ENCODE data around the gene FRYL.
"Not testable (repeated sequence)": the region's sequence is repeated elsewhere in the genome, so short reads cannot be mapped to it uniquely, and the experiment has no call there.

FRYL gene

DNA sequence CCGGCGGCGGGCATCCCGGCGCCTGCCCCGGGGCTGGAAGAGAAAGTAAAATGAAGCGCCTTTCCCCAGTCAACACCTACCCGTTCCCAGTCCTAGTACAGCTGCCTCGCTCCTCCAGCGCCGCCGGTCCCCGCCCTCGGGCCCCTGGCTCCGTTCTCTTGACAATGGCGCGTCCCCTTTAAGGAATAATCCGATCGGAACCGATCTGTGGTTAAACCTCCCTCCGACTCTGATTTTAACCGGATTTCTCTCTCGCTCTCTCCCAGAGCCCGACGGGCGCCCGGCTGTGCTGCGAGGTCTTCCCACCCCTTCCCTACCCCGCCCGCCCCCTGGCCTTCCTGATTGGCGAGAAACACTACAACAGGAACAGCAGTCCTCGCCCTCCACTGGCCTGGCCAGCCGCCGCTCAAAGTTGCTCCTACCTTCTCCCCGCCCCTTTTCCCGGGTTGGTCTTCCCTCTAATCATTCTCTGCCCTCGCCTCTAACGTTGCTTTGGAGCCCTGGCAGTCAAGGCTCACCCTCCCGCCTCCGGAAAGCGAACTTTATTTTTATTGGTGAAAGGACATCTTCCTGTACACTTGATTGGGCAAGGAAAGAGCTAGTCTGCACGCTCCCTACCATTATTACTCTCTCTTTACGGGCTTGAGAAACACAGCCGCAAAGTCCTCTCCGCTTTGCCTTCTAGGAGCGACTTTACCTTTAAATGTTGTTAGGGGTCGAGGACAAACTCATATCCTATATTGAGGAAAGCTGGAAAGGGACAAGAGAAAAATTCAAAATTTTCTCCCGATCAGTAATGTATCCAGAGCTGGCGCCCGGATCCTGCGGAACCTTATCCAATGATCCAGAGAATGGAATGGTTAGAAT lies at the start of gene FRYL:
TSS of gene FRYL (minus strand) at position 282 of the 867 bp plus-strand sequence. CDS start 145,869 bp downstream, outside the sequence.
- DNase-seq, result peak; percentile 98

DNA sequence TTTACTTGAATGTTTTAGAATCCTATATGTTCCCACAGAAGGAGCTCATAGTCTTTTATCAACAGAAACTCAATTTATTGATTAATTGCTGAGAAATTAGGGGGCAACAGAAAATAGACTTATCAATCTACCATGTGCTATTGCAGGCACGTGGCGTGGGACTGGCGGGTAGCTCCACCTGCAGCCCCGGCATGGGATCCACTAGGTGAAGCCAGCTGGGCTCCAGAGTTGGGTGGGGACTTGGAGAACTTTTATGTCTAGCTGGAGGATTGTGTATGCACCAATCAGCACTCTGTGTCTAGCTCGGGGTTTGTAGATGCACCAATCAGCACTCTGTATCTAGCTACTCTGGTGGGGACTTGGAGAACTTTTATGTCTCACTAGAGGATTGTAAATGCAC lies 47.5 kb upstream of the FRYL start:
- DNase-seq, result no peak

DNA sequence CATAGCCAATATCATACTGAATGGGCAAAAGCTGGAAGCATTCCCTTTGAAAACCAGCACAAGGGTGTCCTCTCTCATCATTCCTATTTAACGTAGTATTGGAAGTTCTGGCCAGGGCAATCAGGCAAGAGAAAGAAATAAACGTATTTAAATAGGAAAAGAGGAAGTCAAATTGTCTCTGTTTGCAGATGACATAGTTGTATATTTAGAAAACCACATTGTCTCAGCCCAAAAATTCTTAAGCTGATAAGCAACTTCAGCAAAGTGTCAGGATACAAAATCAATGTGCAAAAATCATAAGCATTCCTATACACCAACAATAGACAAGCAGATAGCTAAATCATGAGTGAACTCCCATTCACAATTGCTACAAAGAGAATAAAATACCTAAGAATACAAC lies 41.4 kb upstream of the FRYL start:
- DNase-seq, result not testable (repeated sequence)

- no peak for DNase-seq
These were observed 36.9 kb upstream of the FRYL start for GRCh38 chr4:48816971-48817370.

GRCh38 chr4:48816297-48816696 lies 36.2 kb upstream of the FRYL start:
- not testable (repeated sequence) for DNase-seq

- DNase-seq, result no peak
These were observed 35.4 kb upstream of the FRYL start for GRCh38 chr4:48815483-48815882.

DNA sequence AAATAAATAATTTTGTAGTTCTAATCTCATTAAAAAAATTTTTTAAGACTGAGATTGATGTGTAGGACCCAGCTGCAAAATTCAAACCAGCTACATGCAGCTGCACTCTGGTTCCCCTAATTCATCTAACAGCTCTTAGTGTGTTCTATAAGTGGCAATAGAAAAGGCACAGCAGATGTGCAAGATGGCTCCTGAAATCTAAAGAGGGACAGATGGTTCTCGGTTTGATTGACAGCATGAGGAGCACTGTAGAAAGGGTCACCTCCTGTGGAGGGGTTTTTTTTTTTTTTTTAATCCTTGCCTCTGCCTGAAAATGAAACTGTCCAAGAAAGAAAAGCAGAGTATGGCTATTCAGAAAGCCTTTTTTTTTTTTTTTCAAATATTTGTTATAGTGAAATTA lies 33.9 kb upstream of the FRYL start:
- peak; percentile 48 for DNase-seq

DNA sequence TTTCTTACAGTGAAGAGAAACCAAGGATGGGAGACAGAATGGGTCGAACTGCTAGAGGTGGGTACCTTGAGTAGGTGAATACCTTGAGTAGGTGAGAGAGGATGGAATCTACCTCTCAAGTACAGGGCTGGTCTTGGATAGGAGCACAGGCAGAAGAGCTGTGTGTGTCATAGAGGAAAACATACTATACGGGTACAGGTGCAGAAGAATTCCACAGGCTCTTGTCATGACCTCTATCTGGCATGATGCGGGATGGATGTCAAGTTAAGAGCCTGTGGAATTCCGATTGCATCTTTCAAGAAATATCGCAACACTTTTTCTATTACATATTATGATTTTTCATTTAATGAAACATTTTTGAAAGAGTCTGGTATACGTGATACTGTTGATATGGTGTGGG lies 32.8 kb upstream of the FRYL start:
- no peak for DNase-seq

DNA sequence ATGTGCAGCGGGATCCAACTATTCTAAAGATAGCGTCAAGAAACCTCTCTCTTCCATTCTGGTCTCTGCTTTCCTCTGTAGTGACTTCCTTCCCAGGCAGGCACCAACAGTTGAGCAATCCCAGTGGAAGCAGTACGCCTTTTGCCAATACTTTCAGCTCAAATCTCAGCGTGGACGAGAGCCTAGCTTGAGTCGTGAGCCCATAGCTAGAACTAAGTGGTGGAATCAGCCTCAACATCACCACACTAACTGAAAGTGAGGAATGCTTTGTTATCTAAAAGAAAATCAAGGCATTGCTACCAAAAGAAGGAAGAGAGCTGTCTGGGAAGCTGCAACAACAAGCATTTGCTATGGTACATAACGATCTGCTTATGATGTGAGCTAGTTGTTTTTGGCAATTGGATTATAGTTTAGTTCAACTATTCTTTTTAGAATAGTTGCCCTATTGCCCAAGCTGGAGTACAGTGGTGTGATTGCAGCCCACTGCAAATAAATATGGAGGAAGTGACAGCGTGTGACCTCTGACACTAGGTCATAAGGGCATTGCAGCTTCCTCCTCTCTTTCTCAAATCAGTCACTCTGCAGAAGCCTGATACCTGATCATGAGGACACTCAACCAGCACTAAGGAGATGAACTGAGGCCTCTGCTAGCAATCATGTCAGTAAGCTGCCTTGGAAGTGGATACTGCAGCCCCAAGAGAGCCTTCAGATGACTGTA lies 24.7 kb upstream of the FRYL start:
- no peak for DNase-seq

DNA sequence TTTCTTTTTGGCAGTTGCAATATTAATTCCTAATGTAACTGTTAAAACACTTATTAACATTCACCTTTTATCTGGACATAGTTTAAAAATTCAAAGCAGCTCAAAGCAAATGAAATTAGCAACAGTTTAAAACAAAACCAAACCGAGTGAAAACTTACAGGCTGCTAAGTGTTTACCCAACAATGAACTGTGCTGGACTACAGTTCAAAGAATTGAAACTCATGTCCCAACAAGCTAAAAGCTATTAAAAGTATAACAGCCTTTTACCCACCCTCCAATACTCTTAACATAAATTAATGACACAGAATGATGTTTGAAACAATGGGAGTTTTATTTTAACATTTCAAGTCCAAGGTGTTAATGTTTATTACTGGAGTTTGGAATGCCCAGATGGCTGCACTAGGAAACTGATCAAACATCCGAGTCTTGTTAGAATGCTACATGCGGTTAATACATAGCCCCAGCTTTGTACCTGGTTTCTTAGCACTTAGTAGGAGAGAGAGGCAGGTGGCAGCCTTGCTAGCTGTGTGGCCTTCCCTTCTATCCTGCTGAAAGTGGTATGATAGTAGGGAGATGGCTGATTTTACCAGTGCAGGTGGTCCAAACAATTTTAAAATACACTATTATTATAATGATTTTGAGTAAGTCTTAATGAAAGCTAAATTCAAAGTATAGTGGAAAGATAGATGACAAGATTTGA lies 21.1 kb upstream of the FRYL start:
- DNase-seq, result no peak

GRCh38 chr4:48800155-48800554 lies 20.1 kb upstream of the FRYL start:
- not testable (repeated sequence) for DNase-seq

GRCh38 chr4:48799157-48799556 lies 19.1 kb upstream of the FRYL start:
- no peak for DNase-seq

DNA sequence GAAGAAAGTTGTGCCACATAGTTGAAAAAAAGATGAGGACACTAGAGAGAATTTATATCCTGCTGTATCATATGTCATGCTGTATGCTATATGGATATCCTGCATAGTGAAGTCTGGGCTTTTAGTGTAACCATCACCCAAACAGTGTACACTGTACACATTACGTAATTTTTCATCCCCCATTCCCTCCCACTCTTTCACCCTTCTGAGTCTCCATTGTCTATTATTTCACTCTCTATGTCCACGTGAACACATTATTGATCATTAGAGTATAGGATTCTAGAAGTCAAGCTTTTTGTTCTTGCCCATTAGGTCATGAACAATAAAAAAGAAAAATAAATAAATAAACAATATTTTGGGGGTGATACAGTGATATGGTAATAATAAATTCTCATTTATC lies 18.0 kb upstream of the FRYL start:
- DNase-seq, result no peak

DNA sequence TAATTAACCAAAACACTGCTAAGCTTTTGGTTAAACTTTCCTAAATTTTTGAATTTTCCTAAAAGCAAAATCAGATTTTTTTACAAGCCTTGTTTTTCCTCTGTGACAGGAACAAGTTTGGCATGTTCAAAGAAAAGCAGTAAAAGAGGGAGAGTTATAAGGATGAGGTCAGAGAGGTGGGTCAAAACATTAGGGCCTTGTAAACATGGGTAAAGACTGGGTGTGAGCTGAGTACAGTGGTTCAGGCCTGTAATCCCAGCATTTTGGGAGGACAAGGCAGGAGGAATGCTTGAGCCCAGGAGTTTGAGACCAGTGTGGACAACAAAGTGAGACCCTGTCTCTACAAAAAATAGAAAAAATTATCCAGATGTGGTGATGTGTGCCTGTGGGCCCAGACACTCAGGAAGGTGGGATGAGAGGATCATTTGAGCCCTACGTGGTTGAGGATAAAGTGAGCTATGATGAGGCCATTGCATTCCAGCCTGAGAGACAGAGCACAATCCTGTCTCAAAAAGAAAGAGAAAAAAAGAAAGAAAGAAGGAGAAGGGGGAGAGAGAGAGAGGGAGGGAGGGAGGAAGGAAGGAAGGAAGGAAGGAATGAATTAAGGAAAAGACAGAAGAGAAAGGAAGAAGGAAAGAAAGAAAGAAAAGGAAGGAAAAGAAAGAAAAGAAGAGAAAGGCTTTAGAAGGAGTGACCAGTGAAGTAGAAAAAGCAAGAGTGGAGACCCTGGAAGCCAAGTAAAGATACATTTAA lies 17.0 kb upstream of the FRYL start:
- no peak for DNase-seq

DNA sequence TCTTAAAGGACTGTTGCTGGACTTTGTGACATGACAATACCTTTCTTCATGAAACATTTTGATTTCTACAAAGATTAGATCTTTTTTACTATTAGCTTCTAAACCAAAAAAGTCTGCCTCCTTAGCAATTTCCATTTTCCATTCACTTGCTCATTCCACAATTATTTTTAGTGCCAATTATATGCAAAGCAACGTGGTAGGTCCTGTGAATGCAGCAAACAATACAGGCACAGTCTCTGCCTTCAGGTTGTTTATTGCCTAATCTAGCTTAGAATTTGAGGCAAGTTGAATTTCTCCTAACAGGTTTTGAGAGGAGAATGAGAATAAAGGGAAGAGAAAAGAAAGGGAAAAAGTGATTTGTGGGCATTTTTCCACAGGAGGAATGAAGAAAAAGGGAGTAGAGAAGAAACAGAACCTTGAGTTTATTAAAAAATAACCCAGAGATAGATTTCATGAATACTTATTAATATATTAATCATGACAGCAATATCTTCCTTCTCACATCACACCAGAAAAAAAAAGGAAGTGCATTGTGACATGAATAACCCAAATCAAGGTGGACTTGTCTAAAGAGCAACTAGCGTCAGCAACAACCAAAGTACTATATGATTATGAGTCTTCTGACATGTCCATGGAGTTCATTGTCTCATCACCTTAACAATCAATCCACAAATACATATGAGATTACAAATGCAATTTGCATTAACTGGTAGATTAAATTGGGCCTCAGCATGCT lies 16.3 kb upstream of the FRYL start:
- no peak for DNase-seq

DNA sequence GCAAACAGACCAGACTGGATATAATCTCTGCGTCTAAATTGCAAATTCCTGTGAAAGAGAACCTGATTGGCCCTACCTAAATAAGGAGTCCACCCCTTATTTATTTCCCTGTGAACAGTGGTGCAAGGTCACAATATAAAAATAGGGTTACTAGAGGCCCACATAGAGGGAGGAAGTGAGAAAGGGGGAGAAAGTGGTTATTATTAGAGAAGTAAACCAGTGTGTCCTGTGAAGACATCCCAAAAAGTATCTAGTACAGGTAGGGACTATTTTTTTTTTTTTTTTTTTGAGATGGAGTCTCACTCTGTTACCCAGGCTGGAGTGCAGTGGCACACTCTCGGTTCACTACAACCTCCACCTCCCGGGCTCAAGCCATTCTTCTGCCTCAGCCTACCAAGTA lies 15.0 kb upstream of the FRYL start:
- no peak for DNase-seq

GRCh38 chr4:48792348-48793006 lies 12.4 kb upstream of the FRYL start:
- no peak for DNase-seq

GRCh38 chr4:48791313-48791712 lies 11.2 kb upstream of the FRYL start:
- no peak for DNase-seq

GRCh38 chr4:48790561-48790960 lies 10.5 kb upstream of the FRYL start:
- DNase-seq, result no peak

DNA sequence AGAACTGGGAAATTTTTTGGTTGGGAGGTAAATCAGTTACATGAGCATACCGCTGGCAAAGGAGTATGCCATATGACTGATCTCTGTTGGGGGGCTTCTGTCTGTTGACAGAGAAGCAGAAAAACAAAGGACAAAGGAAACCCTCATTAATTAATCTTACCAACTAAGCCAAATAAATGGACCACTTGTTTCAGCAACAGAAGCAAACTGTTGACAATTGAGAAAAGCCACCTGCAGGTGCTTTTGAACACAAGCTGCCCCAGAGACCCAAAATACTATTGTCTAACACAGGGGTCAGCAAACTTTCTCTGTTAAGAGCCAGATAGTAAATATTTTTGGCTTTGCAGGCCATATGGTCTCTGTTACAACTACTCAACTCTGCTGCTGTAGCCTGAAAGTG lies 7.0 kb upstream of the FRYL start:
- no peak for DNase-seq

DNA sequence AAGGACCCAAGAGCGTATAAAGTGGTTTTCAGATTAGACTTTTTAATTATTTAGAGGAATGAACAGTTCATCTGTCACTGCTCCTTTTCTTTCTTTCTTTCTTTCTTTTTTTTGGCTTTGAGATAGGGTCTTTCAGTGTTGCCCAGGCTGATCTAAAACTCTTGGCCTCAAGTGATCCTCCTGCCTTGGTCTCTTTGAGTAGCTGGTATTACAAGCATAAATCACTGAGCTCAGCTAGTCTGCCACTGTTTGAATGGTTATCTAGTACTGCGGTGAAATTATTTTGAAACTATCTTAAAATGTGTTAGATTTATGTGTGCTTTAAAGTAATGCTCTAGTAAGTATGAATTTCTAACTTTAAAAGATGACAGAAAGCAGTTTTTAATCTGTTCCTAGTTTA lies 6.5 kb upstream of the FRYL start:
- no peak for DNase-seq

- DNase-seq, result no peak
These were observed 5.2 kb upstream of the FRYL start for GRCh38 chr4:48785302-48785701.
